IMR-90 (cell line): ENCODE data around the gene CDK18. TPM values are rescaled to one million over a fixed set of nuclear protein-coding genes. Genes with fewer than 3 reads are reported as not detected.

ENCODE experiments used
- ATAC-seq: fragments of 200-7000 bp; cut with Tn5 transposase; 2 replicates; pipeline ENCODE4 v1.9.1; 2020; ENCODE audit warnings: low read depth, mild to moderate bottlenecking, moderate library complexity
- BruUV-seq: library from RNA; stranded (reverse); fragments of 400-500 nt; replicated peaks from 2 replicates; lab custom pipeline; 2021; lab: Mats Ljungman, UMichigan
- CTCF ChIA-PET: fragments of 300-600 bp; formaldehyde crosslinking; extraction: SDS; loops from one replicate; lab custom pipeline; 2021; ENCODE audit warnings: antibody characterized with exemption; lab: Yijun Ruan, JAX
- POLR2A ChIA-PET: fragments of 300-600 bp; sonication (Branson Sonifier 250); formaldehyde crosslinking; loops from one replicate; lab custom pipeline; 2022; ENCODE audit warnings: antibody characterized with exemption; ENCODE audit not compliant: unreplicated experiment; lab: Charles Lee
- DNase-seq: peaks from one replicate; pipeline ENCODE4 v3.0.0; 2013
- H2AFZ ChIP-seq: replicated peaks from 2 replicates; pipeline ENCODE3; 2013; ENCODE audit warnings: low read length, mild to moderate bottlenecking; ENCODE audit not compliant: poor library complexity
- H2AK5ac ChIP-seq: 2 replicates; pipeline ENCODE4 v1.6.1; 2013; ENCODE audit warnings: low read depth, low read length, inconsistent platforms
- H2AK9ac ChIP-seq: replicated peaks from 2 replicates; pipeline ENCODE3; 2013; ENCODE audit warnings: mild to moderate bottlenecking, low read depth, low read length, moderate library complexity; ENCODE audit not compliant: poor library complexity
- H2BK120ac ChIP-seq: 2 replicates; pipeline ENCODE4 v1.6.1; 2013; ENCODE audit warnings: low read depth, low read length, inconsistent platforms
- H2BK15ac ChIP-seq: 3 replicates; pipeline ENCODE4 v1.6.1; 2013; ENCODE audit warnings: low read depth, low read length, inconsistent platforms
- H2BK20ac ChIP-seq: 2 replicates; pipeline ENCODE4 v1.6.1; 2013; ENCODE audit warnings: low read depth, mild to moderate bottlenecking, inconsistent platforms, low read length, moderate library complexity
- H2BK5ac ChIP-seq: 2 replicates; pipeline ENCODE4 v1.6.1; 2013; ENCODE audit warnings: mild to moderate bottlenecking, low read depth, low read length, inconsistent platforms; ENCODE audit not compliant: poor library complexity, severe bottlenecking
- H3K14ac ChIP-seq: replicated peaks from 2 replicates; pipeline ENCODE4 v1.6.1; 2013; ENCODE audit warnings: low read depth, low read length, inconsistent platforms
- H3K18ac ChIP-seq: 2 replicates; pipeline ENCODE4 v1.6.1; 2013; ENCODE audit warnings: low read depth, low read length, control low read depth
- H3K23ac ChIP-seq: 2 replicates; pipeline ENCODE4 v1.6.1; 2013; ENCODE audit warnings: low read depth, low read length, inconsistent platforms
- H3K27ac ChIP-seq: 2 replicates; pipeline ENCODE4 v1.5.1; 2013; ENCODE audit warnings: mild to moderate bottlenecking, control low read depth, low read length; ENCODE audit not compliant: insufficient read depth
- H3K27me3 ChIP-seq: 2 replicates; pipeline ENCODE4 v1.6.1; 2013; ENCODE audit warnings: low read length; ENCODE audit not compliant: control insufficient read depth, insufficient read depth
- H3K36me3 ChIP-seq: 2 replicates; pipeline ENCODE4 v1.6.1; 2013; ENCODE audit warnings: low read length, mixed read lengths; ENCODE audit not compliant: control insufficient read depth, insufficient read depth
- H3K4ac ChIP-seq: 2 replicates; pipeline ENCODE4 v1.6.1; 2013; ENCODE audit warnings: low read depth, low read length, inconsistent platforms
- H3K4me1 ChIP-seq: 2 replicates; pipeline ENCODE4 v1.6.1; 2013; ENCODE audit warnings: low read length, mixed read lengths; ENCODE audit not compliant: control insufficient read depth, insufficient read depth
- H3K4me2 ChIP-seq: 2 replicates; pipeline ENCODE4 v1.6.1; 2013; ENCODE audit warnings: low read depth, mild to moderate bottlenecking, control low read depth, low read length, moderate library complexity
- H3K4me3 ChIP-seq: 2 replicates; pipeline ENCODE4 v1.5.1; 2013; ENCODE audit warnings: low read depth, mild to moderate bottlenecking, control low read depth, low read length, moderate library complexity; ENCODE audit not compliant: insufficient read depth
- H3K56ac ChIP-seq: 2 replicates; pipeline ENCODE4 v1.6.1; 2013; ENCODE audit warnings: low read length, inconsistent platforms; ENCODE audit not compliant: insufficient read depth; ENCODE audit errors: extremely low read depth
- H3K79me1 ChIP-seq, 2 experiments: 2 replicates each; pipeline ENCODE4 v1.6.1; 2013; ENCODE audit warnings: low read length in 2 of 2, inconsistent platforms in 1 of 2, low read depth in 1 of 2
- H3K9ac ChIP-seq: 2 replicates; pipeline ENCODE4 v1.6.1; 2013; ENCODE audit warnings: low read depth, low read length, control low read depth
- H3K9me1 ChIP-seq: 2 replicates; pipeline ENCODE4 v1.6.1; 2013; ENCODE audit warnings: low read length, inconsistent platforms; ENCODE audit not compliant: insufficient read depth
- H3K9me3 ChIP-seq: 2 replicates; pipeline ENCODE4 v1.6.1; 2013; ENCODE audit warnings: low read length; ENCODE audit not compliant: control insufficient read depth, insufficient read depth
- H4K20me1 ChIP-seq: 2 replicates; pipeline ENCODE4 v1.6.1; 2013; ENCODE audit warnings: low read length, inconsistent platforms; ENCODE audit not compliant: insufficient read depth
- H4K5ac ChIP-seq: 2 replicates; pipeline ENCODE4 v1.6.1; 2013; ENCODE audit warnings: mild to moderate bottlenecking, low read depth, low read length, control low read depth
- H4K8ac ChIP-seq, 2 experiments: 2 replicates each; pipeline ENCODE4 v1.6.1; 2013; ENCODE audit warnings: low read depth in 2 of 2, low read length in 2 of 2, control low read depth in 1 of 2, inconsistent platforms in 1 of 2
- H4K91ac ChIP-seq: 2 replicates; pipeline ENCODE4 v1.6.1; 2013; ENCODE audit warnings: low read depth, low read length, inconsistent platforms; ENCODE audit not compliant: insufficient read depth
- CHD1 ChIP-seq: IDR thresholded peaks from 2 replicates; pipeline ENCODE4 v1.6.1; 2012; ENCODE audit warnings: low read depth, low read length, improper control_type of control experiment
- ELK1 ChIP-seq: fragments of 150-350 bp; IDR thresholded peaks from 2 replicates; pipeline ENCODE4 v1.6.1; 2016; ENCODE audit warnings: low read depth, mild to moderate bottlenecking, low read length, moderate library complexity, borderline replicate concordance
- MAFK ChIP-seq: IDR thresholded peaks from 2 replicates; pipeline ENCODE4 v1.6.1; 2012; ENCODE audit warnings: low read depth, low read length, improper control_type of control experiment
- MAZ ChIP-seq: IDR thresholded peaks from 2 replicates; pipeline ENCODE4 v1.6.1; 2012; ENCODE audit warnings: low read depth, mild to moderate bottlenecking, low read length, improper control_type of control experiment, moderate library complexity, borderline replicate concordance
- MXI1 ChIP-seq: IDR thresholded peaks from 2 replicates; pipeline ENCODE4 v1.6.1; 2012; ENCODE audit warnings: low read depth, mild to moderate bottlenecking, low read length, moderate library complexity, borderline replicate concordance
- RAD21 ChIP-seq: IDR thresholded peaks from 2 replicates; pipeline ENCODE4 v1.6.1; 2012; ENCODE audit warnings: low read length, improper control_type of control experiment
- SMC3 ChIP-seq: fragments of 150-350 bp; IDR thresholded peaks from 2 replicates; pipeline ENCODE4 v1.6.1; 2016; ENCODE audit warnings: low read depth, mild to moderate bottlenecking, antibody characterized with exemption, low read length, moderate library complexity
- WGBS, 2 experiments: methylation state at CpG; one replicate each; pipeline versions ENCODE4 v1.1.5 to v1.1.7; 2013; ENCODE audit warnings: missing lambda C conversion rate in 2 of 2; ENCODE audit not compliant: insufficient read length in 1 of 2; ENCODE audit errors: extremely low coverage in 2 of 2; 5-methylcytosine and 5-hydroxymethylcytosine counted together
- dilution Hi-C: fragments of 300-500 bp; cut with HindIII; formaldehyde crosslinking; loops from one replicate; pipeline ENCODE4 v1.14.3; 2018; ENCODE audit warnings: low sequenced_read_pairs; ENCODE audit not compliant: unreplicated experiment
- in situ Hi-C: fragments of 300-500 bp; cut with MboI; formaldehyde crosslinking; loops from 3 replicates; pipeline ENCODE4 v1.14.3; 2019; ENCODE audit warnings: low sequenced_read_pairs, inconsistent platforms, mixed read lengths
- intact Hi-C: fragments of 100-400 bp; cut with micrococcal nuclease; formaldehyde crosslinking; loops from 2 replicates; pipeline ENCODE4 v1.10.0; 2022
- polyA plus RNA-seq, 3 experiments: library from polyadenylated mRNA; depleted of rRNA; stranded (reverse); fragments of >200 nt; gene quantifications; 2 replicates each; pipeline ENCODE4 v1.2.3, GENCODE V29; 2012; ENCODE audit warnings: low replicate concordance in 1 of 3
- total RNA-seq: library from RNA; depleted of rRNA; stranded (reverse); fragments of >200 nt; gene quantifications from 2 replicates; pipeline ENCODE4 v1.2.3, GENCODE V29; 2012
- TF ChIP-seq, protein P1 (sequence below): conservative IDR thresholded peaks from 2 replicates; pipeline ENCODE4 v1.5.1; 2012; ENCODE audit warnings: mild to moderate bottlenecking, low read depth, low read length, improper control_type of control experiment

CDK18 gene
- total and polyA plus RNA-seq, 2 of the 4 experiments (the other 2 are of a cell fraction): 0.18 to 0.48 TPM

DNA sequence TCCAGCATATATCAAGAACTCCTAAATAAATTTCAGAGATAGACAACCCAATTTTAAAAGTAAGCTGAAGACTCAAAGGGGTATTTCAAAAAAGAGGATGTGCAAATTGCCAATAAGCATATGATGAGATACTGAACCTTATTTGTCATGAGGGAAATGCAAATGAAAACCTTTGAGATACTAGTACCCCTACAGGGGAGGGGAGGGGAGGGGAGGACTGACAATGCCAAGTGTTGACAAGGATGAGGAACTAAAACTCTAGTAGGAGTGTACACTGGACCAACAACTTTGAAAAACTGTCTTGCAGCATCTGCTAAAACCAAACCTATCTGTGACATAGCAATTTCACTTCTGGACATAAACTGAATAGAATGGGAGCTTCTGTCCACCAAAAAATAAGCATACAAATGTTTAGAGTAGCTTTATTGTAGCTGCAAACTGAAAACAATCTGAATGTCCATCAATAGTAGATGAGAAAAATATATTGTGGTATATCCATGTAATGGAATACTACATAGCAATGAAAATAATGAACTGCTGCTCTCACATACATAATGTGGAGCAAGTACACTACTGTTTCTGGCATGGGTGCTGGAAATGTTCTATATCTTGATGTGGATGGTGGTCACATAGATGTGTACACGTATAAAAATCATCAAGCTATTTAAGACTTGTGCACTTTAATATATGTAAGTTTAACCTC, 57.2 kb downstream of the CDK18 start:
- BruUV-seq: no TSS peak
- Histone ChIP-seq H4K5ac (no peak overlapping the region), H3K23ac (no peak overlapping the region), H4K91ac (no peak overlapping the region), H4K20me1 (no peaks in the 10 kb centered on the region), H3K36me3 (no peaks in the 10 kb centered on the region), H3K9ac (no peak overlapping the region), H3K9me3 (peaks cover 5% of the 10 kb centered on the region), H3K18ac (no peak overlapping the region), H2BK15ac (no peak overlapping the region), H3K27ac (no peak overlapping the region), H3K56ac (no peak overlapping the region), H3K4me3 (no peak overlapping the region), H3K27me3 (peaks cover 30% of the 10 kb centered on the region), H4K8ac (no peak overlapping the region), H2BK20ac (no peak overlapping the region), H2AK5ac (no peak overlapping the region), H3K4me1 (no peaks in the 10 kb centered on the region), H2BK120ac (no peak overlapping the region), H3K14ac (no peak overlapping the region), H3K9me1 (no peaks in the 10 kb centered on the region), H3K4ac (no peak overlapping the region), H2AK9ac (no peak overlapping the region), H2AFZ (no peak overlapping the region), H2BK5ac (no peak overlapping the region), H3K4me2 (no peak overlapping the region), H3K79me1 (no peaks in the 10 kb centered on the region)
- DNase-seq (no peak), ATAC-seq (no peak)
- no peak for TF ChIP-seq MXI1
- TF ChIP-seq, protein P1, sequence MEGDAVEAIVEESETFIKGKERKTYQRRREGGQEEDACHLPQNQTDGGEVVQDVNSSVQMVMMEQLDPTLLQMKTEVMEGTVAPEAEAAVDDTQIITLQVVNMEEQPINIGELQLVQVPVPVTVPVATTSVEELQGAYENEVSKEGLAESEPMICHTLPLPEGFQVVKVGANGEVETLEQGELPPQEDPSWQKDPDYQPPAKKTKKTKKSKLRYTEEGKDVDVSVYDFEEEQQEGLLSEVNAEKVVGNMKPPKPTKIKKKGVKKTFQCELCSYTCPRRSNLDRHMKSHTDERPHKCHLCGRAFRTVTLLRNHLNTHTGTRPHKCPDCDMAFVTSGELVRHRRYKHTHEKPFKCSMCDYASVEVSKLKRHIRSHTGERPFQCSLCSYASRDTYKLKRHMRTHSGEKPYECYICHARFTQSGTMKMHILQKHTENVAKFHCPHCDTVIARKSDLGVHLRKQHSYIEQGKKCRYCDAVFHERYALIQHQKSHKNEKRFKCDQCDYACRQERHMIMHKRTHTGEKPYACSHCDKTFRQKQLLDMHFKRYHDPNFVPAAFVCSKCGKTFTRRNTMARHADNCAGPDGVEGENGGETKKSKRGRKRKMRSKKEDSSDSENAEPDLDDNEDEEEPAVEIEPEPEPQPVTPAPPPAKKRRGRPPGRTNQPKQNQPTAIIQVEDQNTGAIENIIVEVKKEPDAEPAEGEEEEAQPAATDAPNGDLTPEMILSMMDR: no peak
- TF ChIP-seq CHD1: no peak
- no peak for TF ChIP-seq SMC3
- TF ChIP-seq RAD21: no peak
- no peak for TF ChIP-seq MAZ
- no peak for TF ChIP-seq ELK1
- no peak for TF ChIP-seq MAFK
- POLR2A ChIA-PET: no interaction called here
- no CpG with 5 or more reads among the region's 1 CpG for WGBS, 2 experiments
- in situ Hi-C loops (no loop called here), dilution Hi-C loops (no loop called here), intact Hi-C loops (no loop called here)
- CTCF ChIA-PET: interaction anchor here (1.6 to 1.7 kb wide), 2 partner anchors 12 to 18 kb away, joined by 3 to 4 read pairs; no protein-coding TSS in a partner anchor
